RWPE2 (cell line): ENCODE measurements around the gene CRYGD.

Source experiments
- ATAC-seq: fragments of 200-7000 bp; cut with Tn5 transposase; 3 replicates; pipeline ENCODE4 v1.9.1; 2021; ENCODE audit warnings: low read depth
- DNase-seq: peaks from one replicate; pipeline ENCODE4 v3.0.0-alpha.2; 2020; ENCODE audit warnings: low spot score
- H3K27ac ChIP-seq: fragments of 450-650 bp; 2 replicates; pipeline ENCODE4 v1.5.1; 2017; ENCODE audit warnings: mild to moderate bottlenecking; ENCODE audit not compliant: poor library complexity, severe bottlenecking
- H3K27me3 ChIP-seq: fragments of 250-450 bp; sonication (Bioruptor Pico); 2 replicates; pipeline ENCODE4 v1.5.1; 2021; ENCODE audit warnings: mild to moderate bottlenecking, moderate library complexity; ENCODE audit not compliant: insufficient read depth, poor library complexity, severe bottlenecking
- H3K36me3 ChIP-seq: fragments of 250-450 bp; sonication (Bioruptor Pico); 2 replicates; pipeline ENCODE4 v1.5.1; 2020; ENCODE audit warnings: low read depth, mild to moderate bottlenecking, moderate library complexity
- H3K4me1 ChIP-seq: fragments of 250-450 bp; sonication (Bioruptor Pico); 2 replicates; pipeline ENCODE4 v1.5.1; 2021; ENCODE audit warnings: mild to moderate bottlenecking, moderate library complexity; ENCODE audit not compliant: insufficient read depth, poor library complexity, severe bottlenecking
- H3K4me3 ChIP-seq: fragments of 250-450 bp; sonication (Bioruptor Pico); 2 replicates; pipeline ENCODE4 v1.5.1; 2021; ENCODE audit warnings: mild to moderate bottlenecking, moderate library complexity; ENCODE audit not compliant: severe bottlenecking
- H3K9me3 ChIP-seq: fragments of 250-450 bp; sonication (Bioruptor Pico); 2 replicates; pipeline ENCODE4 v1.5.1; 2021; ENCODE audit warnings: mild to moderate bottlenecking, moderate library complexity; ENCODE audit not compliant: severe bottlenecking
- CTCF ChIP-seq: fragments of 450-650 bp; IDR thresholded peaks from one replicate; pipeline ENCODE4 v1.5.1; 2017; ENCODE audit warnings: mild to moderate bottlenecking, moderate library complexity; ENCODE audit not compliant: poor library complexity, severe bottlenecking

Gene CRYGD

GRCh38 chr2:208153156-208153555, 28.8 kb upstream of the CRYGD start:
- no peak for TF ChIP-seq CTCF
- no peaks in the 10 kb centered on the region for H3K27me3 ChIP-seq
- H3K27ac ChIP-seq: no peak overlapping the region
- H3K36me3 ChIP-seq: no peaks in the 10 kb centered on the region
- H3K4me1 ChIP-seq: no peaks in the 10 kb centered on the region
- DNase-seq (no peak), ATAC-seq (no peak)
- no peak overlapping the region for H3K4me3 ChIP-seq
- H3K9me3 ChIP-seq: no peaks in the 10 kb centered on the region

- Histone ChIP-seq H3K27ac (no peak overlapping the region), H3K36me3 (no peaks in the 10 kb centered on the region), H3K27me3 (no peaks in the 10 kb centered on the region), H3K4me3 (no peak overlapping the region), H3K4me1 (no peaks in the 10 kb centered on the region), H3K9me3 (no peaks in the 10 kb centered on the region)
- no peak for ATAC-seq
- no peak for DNase-seq
- no peak for TF ChIP-seq CTCF
These were observed 26.6 kb upstream of the CRYGD start for GRCh38 chr2:208150956-208151355.

- Histone ChIP-seq H3K27ac (no peak overlapping the region), H3K36me3 (no peaks in the 10 kb centered on the region), H3K9me3 (no peaks in the 10 kb centered on the region), H3K4me3 (no peak overlapping the region), H3K4me1 (no peaks in the 10 kb centered on the region), H3K27me3 (no peaks in the 10 kb centered on the region)
- TF ChIP-seq CTCF: no peak
- DNase-seq: no peak
- ATAC-seq: no peak
These were observed 25.8 kb upstream of the CRYGD start for GRCh38 chr2:208150094-208150493.

- Histone ChIP-seq H3K36me3 (no peaks in the 10 kb centered on the region), H3K4me3 (no peak overlapping the region), H3K27ac (no peak overlapping the region), H3K27me3 (no peaks in the 10 kb centered on the region), H3K4me1 (no peaks in the 10 kb centered on the region), H3K9me3 (no peaks in the 10 kb centered on the region)
- ATAC-seq (no peak), DNase-seq (no peak)
- peak; percentile 42 for TF ChIP-seq CTCF
These were observed 24.5 kb upstream of the CRYGD start for GRCh38 chr2:208148803-208149202.

GRCh38 chr2:208147759-208148158, 23.4 kb upstream of the CRYGD start:
- DNase-seq (no peak), ATAC-seq (no peak)
- Histone ChIP-seq H3K9me3 (no peaks in the 10 kb centered on the region), H3K27ac (no peak overlapping the region), H3K4me3 (no peak overlapping the region), H3K36me3 (no peaks in the 10 kb centered on the region), H3K27me3 (no peaks in the 10 kb centered on the region), H3K4me1 (no peaks in the 10 kb centered on the region)
- no peak for TF ChIP-seq CTCF
